ENCODE results near the gene AGAP1.

GRCh38 chr2:235636546-235636945 lies 142.7 kb downstream of the AGAP1 start:
- TF ChIP-seq POLR2A (IDR thresholded peaks at IDR 0.05; ENCODE audit: low read length) (no peak), EHF (CRISPR knock-in tag; IDR thresholded peaks at IDR 0.05) (no peak), EP300 (IDR thresholded peaks at IDR 0.05) (no peak), CTCF (IDR thresholded peaks at IDR 0.05) (no peak), MYC (IDR thresholded peaks at IDR 0.05; ENCODE audit: borderline replicate concordance, low read length) (no peak), BHLHE40 (IDR thresholded peaks at IDR 0.05; ENCODE audit: low read depth, low read length) (no peak), FOSL2 (IDR thresholded peaks at IDR 0.05) (no peak), FOSL2 (CRISPR knock-in tag; IDR thresholded peaks at IDR 0.05) (no peak), JUN (IDR thresholded peaks at IDR 0.05) (no peak), REST (IDR thresholded peaks at IDR 0.05) (no peak), GATA3 (IDR thresholded peaks at IDR 0.05; ENCODE audit: borderline replicate concordance) (no peak), E2F6 (IDR thresholded peaks at IDR 0.05; ENCODE audit: borderline replicate concordance, low read depth) (no peak), MAZ (IDR thresholded peaks at IDR 0.05; ENCODE audit: borderline replicate concordance, low read depth, low read length) (no peak), NFE2L2 (conservative IDR thresholded peaks at IDR 0.05; ENCODE audit: low read length) (no peak), KDM5A (IDR thresholded peaks at IDR 0.05) (no peak)

All from A549 (cell line).